Activated T-cell treated with anti-CD3 and anti-CD28 coated beads, Interleukin-2, amount 50 U/mL, for 1 hour (primary cell): ENCODE measurements around the gene ICE2.
"Not testable (repeated sequence)": the region's sequence is repeated elsewhere in the genome, so short reads cannot be mapped to it uniquely, and the experiment has no call there.

Experiments
- DNase-seq: peaks from one replicate; pipeline ENCODE4 v3.0.0-alpha.2; 2020

Gene ICE2

GRCh38 chr15:60406513-60407414 is 72.2 kb downstream of the ICE2 start:
- DNase-seq, result no peak

GRCh38 chr15:60405399-60405798 is 73.5 kb downstream of the ICE2 start:
- no peak for DNase-seq

GRCh38 chr15:60404351-60404750 is 74.6 kb downstream of the ICE2 start:
- not testable (repeated sequence) for DNase-seq

- no peak for DNase-seq
These were observed 78.0 kb downstream of the ICE2 start for GRCh38 chr15:60400944-60401343.

- DNase-seq, result no peak
These were observed 79.0 kb downstream of the ICE2 start for GRCh38 chr15:60399931-60400330.

- DNase-seq, result no peak
These were observed 79.6 kb downstream of the ICE2 start for GRCh38 chr15:60399246-60399915.

GRCh38 chr15:60397772-60398445 is 81.0 kb downstream of the ICE2 start, which contains the start of gene ANXA2:
TSS of gene ANXA2 (minus strand) at chr15:60397986. CDS start at chr15:60386075, 11,911 bp downstream.
- peak; percentile 84 for DNase-seq

GRCh38 chr15:60396958-60397771 is 81.8 kb downstream of the ICE2 start:
- peak; percentile 54 for DNase-seq

- no peak for DNase-seq
These were observed 82.4 kb downstream of the ICE2 start for GRCh38 chr15:60396560-60396957.

GRCh38 chr15:60396100-60396499 is 82.8 kb downstream of the ICE2 start:
- no peak for DNase-seq

GRCh38 chr15:60395276-60396011 is 83.5 kb downstream of the ICE2 start:
- DNase-seq, result no peak

GRCh38 chr15:60394689-60395097 is 84.2 kb downstream of the ICE2 start:
- DNase-seq, result no peak

- no peak for DNase-seq
These were observed 85.8 kb downstream of the ICE2 start for GRCh38 chr15:60392986-60393790.

GRCh38 chr15:60392601-60392985 is 86.3 kb downstream of the ICE2 start:
- no peak for DNase-seq

- DNase-seq, result no peak
These were observed 87.1 kb downstream of the ICE2 start for GRCh38 chr15:60391722-60392315.

- no peak for DNase-seq
These were observed 88.0 kb downstream of the ICE2 start for GRCh38 chr15:60390871-60391501.

GRCh38 chr15:60390231-60390630 is 88.7 kb downstream of the ICE2 start:
- DNase-seq, result no peak

GRCh38 chr15:60389261-60390077 is 89.5 kb downstream of the ICE2 start:
- DNase-seq, result no peak

GRCh38 chr15:60387321-60387720 is 91.6 kb downstream of the ICE2 start:
- no peak for DNase-seq
